GM12892 (cell line): ENCODE results near the gene ST3GAL3.

ENCODE experiments used
- POLR2A ChIP-seq: IDR thresholded peaks from 2 replicates; pipeline ENCODE4 v1.6.1; 2011; ENCODE audit warnings: low read depth, low read length, control low read depth
- POLR2AphosphoS5 ChIP-seq: IDR thresholded peaks from 2 replicates; pipeline ENCODE4 v1.6.1; 2011; ENCODE audit warnings: low read depth, low read length, control low read depth

- TF ChIP-seq POLR2A (no peak), POLR2AphosphoS5 (no peak)
Measured at GRCh38 chr1:43978264-43978550, 270.9 kb downstream of the ST3GAL3 start.
